Body of pancreas (tissue), 4 donors: ENCODE results near the gene F8.

Source experiments
- POLR2A ChIP-seq, 3 donors: fragments of 450-650 bp; IDR thresholded peaks; one replicate each; pipeline ENCODE4 v1.6.1; 2016; ENCODE audit warnings: antibody characterized with exemption in 3 of 3, mild to moderate bottlenecking in 2 of 3
- TF ChIP-seq, protein P1 (sequence below), 7 experiments: fragments of 450-650 bp in 4 of 7; fragments of 200-600 bp in 3 of 7; sonication (generic) in 3 of 7; IDR thresholded peaks; one replicate each; pipeline ENCODE4 v1.5.1; 2016 to 2019; ENCODE audit warnings: antibody characterized with exemption in 7 of 7

DNA sequence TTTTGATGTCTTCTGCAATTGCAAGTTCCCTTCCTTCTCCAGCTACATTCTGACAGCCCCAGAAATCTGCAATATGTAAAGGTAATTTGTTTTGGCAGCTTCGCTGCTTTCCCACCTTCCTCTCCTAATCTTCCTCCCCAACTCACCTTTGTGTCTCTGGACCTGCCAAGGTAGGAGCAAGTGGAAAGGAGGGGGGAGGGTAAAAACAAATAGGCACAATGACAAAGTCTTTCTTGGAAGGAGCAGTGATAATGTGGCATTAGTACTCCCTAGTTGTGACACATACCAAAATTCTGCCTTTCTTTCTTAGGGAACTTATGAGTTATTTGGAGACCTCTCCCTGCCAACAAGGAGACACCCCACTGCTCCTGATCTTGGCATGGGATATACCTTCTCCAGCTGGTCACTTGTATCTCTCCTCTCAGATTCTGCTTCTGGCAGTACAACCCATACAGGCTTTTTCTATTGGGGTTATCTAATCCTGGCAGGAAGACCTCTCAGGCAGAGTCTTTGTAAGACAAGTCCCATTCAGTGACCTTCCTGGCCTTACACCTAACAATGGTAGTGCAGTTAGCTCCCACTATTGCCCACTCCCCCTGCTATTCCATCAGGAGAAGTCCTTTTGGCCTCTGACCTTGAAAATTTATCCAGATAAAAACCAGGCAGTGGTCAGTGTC lies 24.2 kb downstream of the F8 start:
- TF ChIP-seq, protein P1, sequence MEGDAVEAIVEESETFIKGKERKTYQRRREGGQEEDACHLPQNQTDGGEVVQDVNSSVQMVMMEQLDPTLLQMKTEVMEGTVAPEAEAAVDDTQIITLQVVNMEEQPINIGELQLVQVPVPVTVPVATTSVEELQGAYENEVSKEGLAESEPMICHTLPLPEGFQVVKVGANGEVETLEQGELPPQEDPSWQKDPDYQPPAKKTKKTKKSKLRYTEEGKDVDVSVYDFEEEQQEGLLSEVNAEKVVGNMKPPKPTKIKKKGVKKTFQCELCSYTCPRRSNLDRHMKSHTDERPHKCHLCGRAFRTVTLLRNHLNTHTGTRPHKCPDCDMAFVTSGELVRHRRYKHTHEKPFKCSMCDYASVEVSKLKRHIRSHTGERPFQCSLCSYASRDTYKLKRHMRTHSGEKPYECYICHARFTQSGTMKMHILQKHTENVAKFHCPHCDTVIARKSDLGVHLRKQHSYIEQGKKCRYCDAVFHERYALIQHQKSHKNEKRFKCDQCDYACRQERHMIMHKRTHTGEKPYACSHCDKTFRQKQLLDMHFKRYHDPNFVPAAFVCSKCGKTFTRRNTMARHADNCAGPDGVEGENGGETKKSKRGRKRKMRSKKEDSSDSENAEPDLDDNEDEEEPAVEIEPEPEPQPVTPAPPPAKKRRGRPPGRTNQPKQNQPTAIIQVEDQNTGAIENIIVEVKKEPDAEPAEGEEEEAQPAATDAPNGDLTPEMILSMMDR (IDR thresholded peaks at IDR 0.05), result no peak
- no peak for TF ChIP-seq POLR2A (IDR thresholded peaks at IDR 0.05)
